Measurements from ENCODE around the gene ZNF277. TPM values are rescaled to one million over a fixed set of nuclear protein-coding genes. Genes with fewer than 3 reads are reported as not detected.

ZNF277 gene
- total RNA-seq, 1 experiment from 2014 or later: 23.3 TPM

DNA sequence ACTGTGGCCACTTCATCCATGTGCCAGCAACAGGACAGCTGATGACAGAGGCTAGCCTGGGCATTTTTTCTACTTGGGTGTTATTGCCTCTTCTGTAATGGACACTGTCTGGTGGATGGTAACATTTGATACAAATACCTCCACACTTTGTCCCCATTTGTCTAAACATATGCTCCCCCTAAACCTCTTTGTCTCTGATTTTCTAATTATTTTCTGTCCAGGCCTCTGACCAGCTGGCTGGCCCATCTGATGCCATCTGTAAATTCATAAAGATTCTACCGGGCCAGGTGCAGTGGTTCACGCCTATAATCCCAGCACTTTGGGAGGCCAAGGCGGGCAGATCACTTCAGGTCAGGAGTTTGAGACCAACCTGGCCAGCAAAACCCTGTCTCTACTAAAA, 159.1 kb downstream of the ZNF277 start:
- intact Hi-C loops (cut with micrococcal nuclease; ENCODE audit: unreplicated experiment): no loop called here
- Histone ChIP-seq H3K4me3 (no peak overlapping the region), H3F3A (ENCODE audit: insufficient read depth, low read depth) (no peaks in the 10 kb centered on the region), H3K79me2 (ENCODE audit: low read depth) (no peaks in the 10 kb centered on the region), H3K4me2 (no peak overlapping the region), H3K4me1 (replicated peaks; ENCODE audit: insufficient read depth) (no peaks in the 10 kb centered on the region), H3K9me2 (ENCODE audit: insufficient read depth) (no peaks in the 10 kb centered on the region; the same call in 1 of the 2 replicates), H3K27me3 (ENCODE audit: insufficient read depth, low read depth) (no peaks in the 10 kb centered on the region), H3K36me3 (ENCODE audit: low read depth) (no peaks in the 10 kb centered on the region), H4K20me1 (ENCODE audit: insufficient read depth) (no peaks in the 10 kb centered on the region), H3K27ac (no peak overlapping the region), H2AFZ (no peak overlapping the region), H3K9me3 (ENCODE audit: insufficient read depth, low read depth) (no peaks in the 10 kb centered on the region)
- no TSS peak for BruUV-seq (replicated peaks)
- ChIA-PET CTCF (no interaction called here), POLR2A (ENCODE audit: unreplicated experiment) (no interaction called here)
- TF ChIP-seq, protein P1, sequence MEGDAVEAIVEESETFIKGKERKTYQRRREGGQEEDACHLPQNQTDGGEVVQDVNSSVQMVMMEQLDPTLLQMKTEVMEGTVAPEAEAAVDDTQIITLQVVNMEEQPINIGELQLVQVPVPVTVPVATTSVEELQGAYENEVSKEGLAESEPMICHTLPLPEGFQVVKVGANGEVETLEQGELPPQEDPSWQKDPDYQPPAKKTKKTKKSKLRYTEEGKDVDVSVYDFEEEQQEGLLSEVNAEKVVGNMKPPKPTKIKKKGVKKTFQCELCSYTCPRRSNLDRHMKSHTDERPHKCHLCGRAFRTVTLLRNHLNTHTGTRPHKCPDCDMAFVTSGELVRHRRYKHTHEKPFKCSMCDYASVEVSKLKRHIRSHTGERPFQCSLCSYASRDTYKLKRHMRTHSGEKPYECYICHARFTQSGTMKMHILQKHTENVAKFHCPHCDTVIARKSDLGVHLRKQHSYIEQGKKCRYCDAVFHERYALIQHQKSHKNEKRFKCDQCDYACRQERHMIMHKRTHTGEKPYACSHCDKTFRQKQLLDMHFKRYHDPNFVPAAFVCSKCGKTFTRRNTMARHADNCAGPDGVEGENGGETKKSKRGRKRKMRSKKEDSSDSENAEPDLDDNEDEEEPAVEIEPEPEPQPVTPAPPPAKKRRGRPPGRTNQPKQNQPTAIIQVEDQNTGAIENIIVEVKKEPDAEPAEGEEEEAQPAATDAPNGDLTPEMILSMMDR (conservative IDR thresholded peaks at IDR 0.05): no peak
- no peak for TF ChIP-seq EZH2 (IDR thresholded peaks at IDR 0.05; ENCODE audit: low read depth)
- no peak for DNase-seq

DNA sequence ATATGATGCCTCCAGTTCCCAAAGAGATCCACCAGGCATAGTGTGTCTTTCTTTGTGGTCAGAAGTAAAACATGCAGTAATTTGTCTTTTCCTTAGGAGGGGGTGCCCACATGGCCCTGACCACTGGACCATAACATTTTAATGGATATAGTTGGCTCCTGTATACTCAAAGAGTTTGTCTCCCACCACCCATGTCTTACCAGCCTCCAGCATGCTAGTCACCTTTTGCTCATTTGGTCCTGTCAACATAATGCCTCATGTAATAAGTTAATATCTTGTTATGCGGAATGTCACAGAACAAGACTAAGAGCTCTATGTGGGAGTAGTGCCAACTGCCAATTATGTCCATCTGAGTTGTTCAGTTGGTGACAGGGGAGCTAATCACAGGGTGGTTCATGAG, 160.4 kb downstream of the ZNF277 start:
- no peaks in the 10 kb centered on the region for H3K27me3 ChIP-seq (ENCODE audit: insufficient read depth, low read depth)
- POLR2A ChIA-PET (ENCODE audit: unreplicated experiment): no interaction called here
- no peak overlapping the region for H3K27ac ChIP-seq
- H3K36me3 ChIP-seq (ENCODE audit: low read depth): no peaks in the 10 kb centered on the region
- CTCF ChIA-PET: no interaction called here
- intact Hi-C loops (cut with micrococcal nuclease; ENCODE audit: unreplicated experiment): no loop called here
- no peaks in the 10 kb centered on the region for H3K79me2 ChIP-seq (ENCODE audit: low read depth)
- H3K4me1 ChIP-seq (replicated peaks; ENCODE audit: insufficient read depth): no peaks in the 10 kb centered on the region
- no peak for DNase-seq
- H4K20me1 ChIP-seq (ENCODE audit: insufficient read depth): no peaks in the 10 kb centered on the region
- TF ChIP-seq, protein P1 (conservative IDR thresholded peaks at IDR 0.05): no peak
- TF ChIP-seq EZH2 (IDR thresholded peaks at IDR 0.05; ENCODE audit: low read depth): no peak
- no peak overlapping the region for H3K4me3 ChIP-seq
- no peaks in the 10 kb centered on the region; the same call in 1 of the 2 replicates for H3K9me2 ChIP-seq (ENCODE audit: insufficient read depth)
- no peaks in the 10 kb centered on the region for H3F3A ChIP-seq (ENCODE audit: insufficient read depth, low read depth)
- BruUV-seq (replicated peaks): no TSS peak
- H3K4me2 ChIP-seq: no peak overlapping the region
- no peaks in the 10 kb centered on the region for H3K9me3 ChIP-seq (ENCODE audit: insufficient read depth, low read depth)
- no peak overlapping the region for H2AFZ ChIP-seq

DNA sequence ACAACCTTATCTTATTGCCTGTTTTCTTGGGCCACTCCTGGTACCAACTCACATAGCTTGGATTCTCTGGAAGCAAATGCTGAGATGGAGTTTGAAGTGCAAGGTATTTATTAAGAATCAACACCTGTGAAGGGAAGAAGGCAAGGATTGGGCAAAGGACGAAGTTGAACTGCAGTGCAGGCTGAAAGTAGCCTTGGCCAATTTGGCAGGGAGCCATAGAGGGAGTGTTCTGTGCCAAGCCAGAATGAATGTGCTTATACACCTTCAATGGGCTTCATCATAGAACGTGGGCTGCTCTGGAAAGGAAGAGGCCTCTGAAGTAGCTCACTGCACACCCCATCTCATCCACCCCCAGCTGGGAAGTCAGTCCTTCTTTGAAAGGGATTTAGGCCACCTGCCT, 163.9 kb downstream of the ZNF277 start:
- Histone ChIP-seq H3K27ac (no peak overlapping the region), H3K4me1 (replicated peaks; ENCODE audit: insufficient read depth) (no peaks in the 10 kb centered on the region), H4K20me1 (ENCODE audit: insufficient read depth) (no peaks in the 10 kb centered on the region), H3K9me3 (ENCODE audit: insufficient read depth, low read depth) (no peaks in the 10 kb centered on the region), H3K79me2 (ENCODE audit: low read depth) (no peaks in the 10 kb centered on the region), H3K9me2 (ENCODE audit: insufficient read depth) (no peaks in the 10 kb centered on the region; the same call in 1 of the 2 replicates), H2AFZ (no peak overlapping the region), H3K4me3 (no peak overlapping the region), H3K27me3 (ENCODE audit: insufficient read depth, low read depth) (no peaks in the 10 kb centered on the region), H3K4me2 (no peak overlapping the region), H3K36me3 (ENCODE audit: low read depth) (no peaks in the 10 kb centered on the region), H3F3A (ENCODE audit: insufficient read depth, low read depth) (no peaks in the 10 kb centered on the region)
- intact Hi-C loops (cut with micrococcal nuclease; ENCODE audit: unreplicated experiment): no loop called here
- no TSS peak for BruUV-seq (replicated peaks)
- no peak for TF ChIP-seq EZH2 (IDR thresholded peaks at IDR 0.05; ENCODE audit: low read depth)
- TF ChIP-seq, protein P1 (conservative IDR thresholded peaks at IDR 0.05): no peak
- ChIA-PET POLR2A (ENCODE audit: unreplicated experiment) (no interaction called here), CTCF (no interaction called here)
- no peak for DNase-seq
